HG03439 (cell line): Measurements from ENCODE around the gene PTCD3.

Experiments used
- ATAC-seq: cut with Tn5 transposase; IDR thresholded peaks from one replicate; pipeline ENCODE4 v1.9.1; 2021; ENCODE audit warnings: mild to moderate bottlenecking, moderate library complexity; ENCODE audit not compliant: unreplicated experiment

PTCD3 gene

GRCh38 chr2:86105969-86106945, at the start of gene PTCD3:
PTCD3 (plus strand) TSS chr2:86106235; CDS start chr2:86106248, 13 bp downstream.
- peak; percentile 93 for ATAC-seq

DNA sequence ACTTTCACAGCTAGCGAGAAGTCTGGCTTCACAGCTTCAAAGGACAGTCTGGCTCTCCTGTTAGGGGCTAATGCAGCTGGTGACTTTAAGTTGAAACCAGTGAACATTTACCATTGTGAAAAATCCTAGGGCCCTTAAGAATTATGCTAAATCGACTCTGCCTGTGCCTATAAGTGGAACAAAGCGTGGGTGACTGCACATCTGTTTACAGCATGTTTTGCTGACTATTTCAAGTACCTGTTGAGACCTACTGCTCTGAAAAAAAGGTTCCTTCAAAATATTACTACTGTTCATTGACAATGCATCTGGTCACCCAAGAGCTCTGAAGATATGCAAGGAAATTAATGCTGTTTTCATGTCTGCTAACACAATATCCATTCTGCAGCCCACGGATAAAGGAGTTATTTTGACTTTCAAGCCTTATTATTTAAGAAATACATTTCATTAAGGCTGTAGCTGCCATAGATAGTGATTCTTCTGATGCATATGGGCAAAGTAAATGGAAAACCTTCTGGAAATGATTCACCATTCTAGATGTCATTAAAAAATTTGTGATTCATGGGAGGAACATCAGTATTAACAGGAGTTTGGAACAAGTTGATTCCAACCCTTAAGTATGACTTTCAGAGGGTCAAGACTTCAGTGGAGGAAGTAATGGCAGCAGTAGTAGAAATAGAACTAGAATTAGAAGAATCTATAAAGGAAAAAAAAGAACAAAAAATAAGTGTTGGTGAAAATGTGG, 49.3 kb upstream of the PTCD3 start:
- no peak for ATAC-seq

GRCh38 chr2:86062043-86062442, 44.0 kb upstream of the PTCD3 start:
- no peak for ATAC-seq

DNA sequence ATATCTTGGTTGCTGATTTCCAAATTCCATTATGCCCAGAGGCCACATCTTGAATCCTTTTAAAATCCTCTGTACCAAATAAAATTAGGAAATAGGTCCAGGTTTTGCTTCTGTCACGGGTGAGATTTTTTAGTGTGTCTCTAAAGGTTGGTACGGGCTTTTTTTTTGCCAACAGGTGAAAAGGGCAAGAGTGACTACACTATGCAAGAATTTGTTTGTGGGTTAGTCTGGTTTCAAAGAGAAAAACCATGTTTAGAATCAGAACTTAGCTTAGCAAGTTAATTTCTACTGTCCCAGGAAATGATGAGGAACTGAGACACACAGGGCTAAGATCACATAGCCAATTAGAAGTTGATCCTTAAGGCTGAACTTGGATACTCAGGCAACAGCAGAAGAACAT, 42.0 kb upstream of the PTCD3 start:
- ATAC-seq: no peak

DNA sequence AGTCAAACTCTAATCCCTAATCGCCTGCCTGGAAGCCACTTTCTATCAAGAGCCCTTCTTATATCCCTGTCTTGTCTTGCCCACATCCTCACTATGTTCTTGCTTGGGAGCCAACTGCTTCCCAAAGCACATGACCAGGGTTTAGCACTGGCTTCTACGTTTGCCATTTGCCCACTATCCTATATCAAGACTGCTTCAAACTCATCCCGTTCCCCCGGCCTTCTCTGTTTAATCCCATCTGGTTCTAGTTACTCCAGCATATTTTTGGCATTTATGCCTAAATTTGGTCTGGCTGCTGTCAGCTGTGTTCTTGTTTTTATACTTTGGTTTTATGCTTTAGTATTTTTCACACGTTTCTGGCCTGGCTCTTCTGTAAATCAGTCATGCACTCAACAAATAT, 40.5 kb upstream of the PTCD3 start:
- ATAC-seq: no peak

DNA sequence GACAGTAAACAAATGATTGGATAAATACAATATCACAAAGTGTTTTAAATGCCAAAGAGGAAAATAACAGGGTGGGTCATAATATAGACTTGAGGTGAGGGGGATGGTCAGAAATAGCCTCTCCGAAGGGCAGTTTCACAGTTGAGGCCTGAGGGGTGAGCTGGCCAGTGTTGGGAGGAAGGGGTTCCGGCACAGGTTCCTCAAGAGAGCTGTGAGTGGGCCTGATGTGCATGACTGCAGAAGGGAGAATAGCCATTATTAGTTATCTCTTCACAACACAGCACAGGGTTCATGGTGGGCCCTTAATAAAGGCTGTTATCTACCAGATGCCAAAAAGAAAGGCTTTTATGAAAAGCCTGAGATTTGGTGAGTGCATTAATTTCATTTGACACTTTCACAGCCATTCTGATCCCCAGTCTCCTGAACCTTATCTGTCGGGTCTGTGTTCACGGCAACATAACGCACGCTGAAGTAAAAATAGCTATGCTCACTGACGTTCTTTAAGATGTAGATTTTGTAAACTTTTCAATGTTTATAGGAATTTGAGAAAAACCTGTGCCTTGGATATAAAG, 39.9 kb upstream of the PTCD3 start:
- no peak for ATAC-seq

DNA sequence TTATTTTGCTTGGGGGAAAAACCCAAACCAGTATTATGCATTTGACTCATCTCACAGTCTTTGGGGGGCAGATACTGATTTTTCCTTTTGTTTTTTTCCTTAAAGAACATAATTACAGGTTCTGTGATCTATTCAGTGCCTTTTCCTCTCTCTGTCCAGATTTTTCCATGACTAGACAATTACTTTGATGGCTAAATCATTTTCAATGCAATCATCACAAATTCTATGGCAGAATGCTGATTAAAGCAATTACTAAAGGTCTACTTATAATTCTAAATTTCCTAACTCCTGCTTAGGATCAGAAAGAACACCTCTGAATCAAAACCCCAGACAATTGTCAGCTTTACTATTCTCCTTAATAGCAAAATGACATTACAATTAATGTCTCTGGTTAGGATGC, 39.1 kb upstream of the PTCD3 start:
- ATAC-seq: no peak

DNA sequence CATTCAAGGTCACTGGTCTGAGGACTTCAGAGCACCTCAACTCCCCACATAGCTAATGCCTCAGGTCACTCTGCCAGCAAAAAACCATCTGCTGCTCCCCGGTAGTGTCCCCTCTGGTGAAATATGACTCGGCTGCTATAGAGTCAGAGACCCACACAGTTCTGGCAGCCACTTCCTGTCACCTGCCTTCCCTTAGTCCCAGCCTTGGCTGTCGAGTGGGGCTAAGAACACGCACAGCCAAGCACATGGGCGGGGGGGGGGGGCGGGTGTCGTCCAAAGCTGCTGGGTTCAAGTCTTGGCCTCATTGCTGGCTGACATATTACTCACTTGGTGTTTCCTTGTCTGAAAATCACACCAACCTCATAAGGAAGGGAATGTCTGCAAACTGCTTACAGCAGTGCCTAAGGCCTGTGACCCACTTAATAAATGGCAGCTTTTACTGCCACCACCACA, 37.9 kb upstream of the PTCD3 start:
- no peak for ATAC-seq

DNA sequence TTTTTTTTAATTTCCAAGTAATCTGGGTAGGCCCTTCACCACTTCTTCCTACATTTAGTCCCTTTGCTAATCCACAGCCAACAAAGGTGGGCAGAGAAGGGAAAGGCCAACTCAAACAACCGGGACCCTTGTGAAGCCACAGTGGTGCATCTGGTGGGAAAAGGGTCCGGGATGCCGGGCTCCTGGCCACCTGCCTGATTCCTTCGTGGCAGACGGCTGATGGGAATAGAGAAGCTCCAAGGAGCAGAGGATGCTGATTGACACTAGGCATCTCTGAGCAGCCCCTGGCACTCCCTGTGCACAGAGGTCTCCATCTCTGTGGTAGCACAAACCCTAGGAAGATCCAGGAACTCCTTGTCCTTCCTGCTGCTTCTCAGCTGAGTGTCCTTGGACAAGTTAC, 37.4 kb upstream of the PTCD3 start:
- ATAC-seq: no peak

DNA sequence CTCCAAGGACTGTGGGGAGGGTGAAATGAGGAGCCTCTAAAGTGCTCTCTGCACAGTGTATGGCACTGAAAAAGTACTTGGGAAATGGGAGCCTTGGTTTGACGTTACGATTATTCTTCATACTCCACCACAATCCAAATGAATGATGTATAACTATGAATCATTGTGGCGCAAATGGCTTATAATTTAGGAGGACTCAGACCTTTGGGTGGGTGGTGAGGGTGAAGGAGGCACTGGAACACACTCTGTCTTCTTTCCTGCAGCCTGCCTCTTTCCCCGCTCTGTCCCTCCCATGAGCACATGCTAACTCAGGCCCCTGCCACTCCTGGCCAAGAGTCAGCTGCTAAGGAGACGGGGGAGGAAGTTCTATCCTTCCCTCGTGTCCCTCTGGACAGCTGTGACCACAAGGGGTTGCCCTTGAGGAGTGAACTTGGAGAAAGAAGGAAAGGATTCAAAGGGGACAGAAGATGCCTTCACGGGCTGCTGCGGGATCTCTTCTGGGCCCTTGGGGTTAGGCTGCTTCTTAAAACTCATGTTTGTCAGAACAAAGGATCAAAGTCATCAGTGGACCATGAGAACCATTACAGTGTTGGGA, 36.8 kb upstream of the PTCD3 start:
- ATAC-seq: no peak

GRCh38 chr2:86069783-86070339, 36.2 kb upstream of the PTCD3 start:
- ATAC-seq: no peak

DNA sequence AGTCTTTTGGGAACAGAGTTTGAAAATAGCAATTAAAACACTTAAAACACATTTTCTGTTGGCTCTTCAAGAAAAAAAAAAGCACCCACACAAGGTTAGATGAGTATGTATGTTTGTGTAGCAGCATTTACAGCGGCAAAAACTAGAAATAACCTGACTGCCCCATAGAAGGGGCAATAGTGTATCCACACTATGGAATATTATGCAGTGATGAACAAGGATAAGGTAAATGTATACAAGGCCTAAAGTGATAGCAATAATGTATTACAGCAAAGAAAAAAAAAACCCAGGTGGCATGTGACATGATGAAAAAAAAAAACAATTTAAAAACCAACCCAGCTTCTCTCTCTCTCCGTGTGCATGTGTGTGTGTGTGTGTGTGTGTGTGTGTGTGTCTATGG, 35.2 kb upstream of the PTCD3 start:
- no peak for ATAC-seq

DNA sequence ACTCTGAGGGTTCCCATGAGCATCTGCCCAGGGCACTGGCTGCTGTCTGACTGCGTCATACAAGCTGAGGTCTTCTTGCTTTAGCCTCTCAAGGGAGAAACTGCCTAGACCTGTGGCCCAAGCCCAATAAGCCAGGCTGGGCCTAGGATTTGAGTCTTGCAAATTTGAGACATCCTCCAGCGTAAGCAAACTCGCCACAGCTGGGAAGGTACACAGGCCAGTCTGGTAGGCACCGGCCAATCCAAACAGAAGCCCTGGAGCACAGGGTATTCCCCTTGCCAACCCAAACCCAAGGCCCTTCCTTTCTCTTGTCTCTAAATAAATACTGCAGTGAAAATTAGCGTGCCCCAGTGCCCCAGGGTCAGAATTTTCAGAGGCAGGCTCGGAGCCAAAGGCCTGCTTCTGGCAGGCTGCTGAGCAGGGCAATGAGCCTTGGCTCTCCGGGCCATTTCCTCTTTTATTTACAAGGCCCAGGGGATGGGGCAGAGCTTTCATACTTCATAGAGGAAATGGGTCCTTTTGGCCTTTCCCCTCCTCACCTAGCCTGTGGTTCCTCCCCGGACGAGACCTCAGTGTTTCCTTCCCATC, 33.7 kb upstream of the PTCD3 start:
- no peak for ATAC-seq

GRCh38 chr2:86073225-86073624, 32.8 kb upstream of the PTCD3 start:
- ATAC-seq: no peak

- no peak for ATAC-seq
Observed at GRCh38 chr2:86074256-86074655, 31.8 kb upstream of the PTCD3 start.

DNA sequence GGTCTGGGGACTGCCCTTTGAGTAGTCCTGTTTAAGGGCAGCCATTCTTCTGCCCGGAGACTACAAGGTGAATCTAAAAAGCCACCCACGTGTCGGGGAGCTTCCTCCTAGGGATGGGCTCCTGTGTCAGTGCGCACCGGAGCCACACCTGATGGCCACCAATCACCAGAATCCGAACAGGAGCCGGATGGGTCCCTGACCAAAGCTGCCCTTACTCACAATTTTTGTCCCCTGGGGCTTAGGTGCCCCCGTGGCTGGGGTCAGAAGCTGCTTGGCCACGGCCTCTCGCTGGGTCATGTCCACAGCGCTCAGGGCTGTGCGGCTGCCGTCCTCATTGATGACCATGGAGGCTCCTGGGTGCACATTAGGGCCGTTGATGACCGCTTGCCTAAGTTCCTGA, 31.2 kb upstream of the PTCD3 start:
- no peak for ATAC-seq

DNA sequence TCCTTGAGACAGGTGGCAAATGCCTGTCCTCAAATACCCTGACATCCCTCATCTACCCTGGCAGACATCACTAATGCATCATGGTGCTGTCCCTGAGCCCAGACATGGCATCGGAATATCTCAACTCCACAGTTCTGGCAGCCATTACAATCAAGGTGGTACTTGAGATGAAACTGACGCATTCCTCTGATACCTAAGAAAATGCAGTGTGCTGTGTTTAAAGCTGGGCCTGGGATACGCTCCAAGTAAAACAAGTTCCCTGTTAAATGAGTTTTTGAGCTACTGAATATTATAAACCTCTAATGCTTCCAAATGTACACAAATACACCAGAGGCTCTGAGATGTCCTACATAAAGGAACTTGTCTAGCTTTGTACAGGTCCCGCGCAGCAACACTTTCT, 30.1 kb upstream of the PTCD3 start:
- no peak for ATAC-seq

DNA sequence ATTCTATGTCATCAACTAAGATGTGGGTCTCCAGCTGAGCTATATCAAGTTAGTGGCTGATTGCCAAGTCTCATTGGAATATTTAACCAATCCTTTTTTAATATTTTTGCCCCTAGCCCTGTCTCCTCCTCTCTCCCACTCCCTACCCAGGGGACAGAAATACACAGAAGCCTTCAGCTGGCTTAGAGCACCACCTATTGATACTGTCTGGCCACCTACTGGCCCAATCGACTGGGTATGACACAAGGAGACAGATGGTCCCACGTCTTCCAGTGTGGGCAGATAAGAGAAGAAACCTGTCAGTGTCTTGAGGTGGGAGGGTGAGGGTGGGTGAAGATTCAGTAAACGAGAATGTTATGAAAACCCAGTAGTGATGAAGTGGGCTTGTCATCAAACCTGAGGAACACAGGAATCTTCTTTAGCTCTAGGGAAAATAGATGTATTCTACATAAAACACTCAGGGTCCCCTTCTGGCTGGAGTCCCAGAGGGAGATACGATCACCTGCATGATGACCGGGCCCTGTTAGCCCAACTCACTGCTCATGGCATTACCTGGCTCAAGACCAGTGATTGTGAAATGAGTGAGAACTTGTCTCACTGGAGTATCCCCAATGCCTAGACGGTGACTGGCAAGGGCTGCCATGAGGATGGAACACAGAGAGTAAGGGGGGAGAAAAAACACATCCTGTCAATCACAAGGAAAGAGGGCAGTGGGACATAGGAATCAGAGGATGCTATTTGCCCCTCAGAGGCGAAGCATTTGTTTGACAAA, 27.1 kb upstream of the PTCD3 start:
- ATAC-seq: no peak

DNA sequence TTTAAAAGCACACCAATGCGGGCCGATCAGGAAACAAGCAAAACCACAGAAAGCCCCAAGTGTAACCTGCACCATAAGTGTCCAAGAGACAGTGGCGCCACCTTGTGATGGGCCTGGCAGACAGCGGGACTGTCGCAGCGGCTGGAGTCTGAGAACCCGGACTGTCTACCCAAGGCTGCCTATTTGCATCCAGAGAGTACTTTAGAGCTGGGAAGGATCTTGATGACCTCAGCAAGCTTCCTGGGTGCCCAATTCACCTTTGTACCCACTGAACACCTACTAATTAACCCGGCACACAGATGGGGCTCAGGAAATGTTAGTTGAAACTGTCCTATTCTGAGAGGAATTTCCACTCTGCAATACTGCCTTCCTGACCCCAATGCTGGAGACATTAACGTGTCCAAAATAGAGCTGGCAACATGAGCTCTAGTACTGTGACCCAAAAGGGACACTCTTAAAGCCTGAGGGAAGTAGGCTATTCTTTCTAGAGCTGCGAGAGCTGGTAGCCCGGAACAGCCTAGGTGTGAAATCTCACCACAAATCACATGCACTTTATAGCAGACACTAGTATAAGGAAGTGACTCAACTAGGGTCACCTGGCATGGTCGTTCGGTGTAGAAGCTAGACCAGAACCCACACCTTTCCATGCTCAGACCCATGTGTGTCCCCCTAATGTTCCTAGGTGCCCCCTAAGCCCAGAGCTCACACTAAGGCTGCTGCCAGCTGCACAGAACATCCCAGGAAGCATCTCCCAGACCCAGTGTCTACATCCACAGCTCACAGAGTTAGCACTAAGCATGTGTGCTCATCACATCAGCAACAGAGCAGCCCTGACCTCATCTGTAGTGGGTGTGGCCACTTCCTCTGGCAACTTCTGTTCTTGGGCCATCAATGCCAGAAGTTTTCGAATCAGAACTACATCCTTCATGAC, 25.8 kb upstream of the PTCD3 start:
- ATAC-seq: peak; percentile 75
